Activated CD4-positive, alpha-beta T cell treated with anti-CD3 and anti-CD28 coated beads, Interleukin-2, Interleukin-4, amounts not matched to agents 100 ng/mL and 50 ng/mL, durations not matched to agents 16 hours and 8 hours (primary cell): ENCODE measurements around the gene ACVR2B.

Experiments used
- DNase-seq: peaks from one replicate; pipeline ENCODE4 v3.0.0-alpha.2; 2020; ENCODE audit warnings: low spot score

ACVR2B gene

DNA sequence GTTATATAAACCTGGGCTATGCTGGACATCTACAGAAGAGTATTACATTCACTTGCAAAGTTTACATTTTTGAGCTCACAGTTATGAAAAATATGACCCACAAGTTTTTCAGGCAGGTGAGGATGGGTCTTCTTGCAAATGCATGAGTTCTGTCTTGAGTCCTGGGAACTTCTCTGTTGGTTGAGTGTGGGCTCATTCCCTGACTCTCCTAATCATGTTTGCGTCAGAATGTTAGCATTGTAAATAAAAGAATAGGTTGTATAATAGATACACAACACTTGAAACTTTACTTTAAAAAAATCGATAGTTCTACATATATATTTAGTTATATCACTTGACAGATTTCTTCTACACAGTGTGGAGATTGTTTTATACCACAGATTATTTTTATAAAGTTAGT is 35.3 kb downstream of the ACVR2B start:
- DNase-seq, result no peak

DNA sequence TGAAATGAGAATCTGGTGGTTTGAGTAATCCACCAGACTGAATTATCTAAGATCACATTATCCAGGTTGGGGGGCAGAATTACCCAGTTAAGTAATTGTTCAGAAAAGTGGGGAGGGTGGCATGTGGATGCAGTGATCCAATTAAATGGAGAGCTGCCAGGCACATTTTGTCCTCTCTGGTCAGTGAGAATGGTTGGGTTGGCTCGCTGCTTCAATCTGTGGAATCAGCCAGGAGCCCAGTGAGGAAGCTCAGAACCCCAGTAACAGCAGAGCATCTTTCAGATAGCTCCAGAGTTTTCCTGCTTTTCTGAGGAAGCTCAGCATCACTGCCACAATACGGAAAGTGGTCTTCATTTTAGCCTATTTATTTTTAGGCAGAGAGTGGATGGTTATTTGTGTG is 36.1 kb downstream of the ACVR2B start:
- DNase-seq, result no peak

GRCh38 chr3:38490281-38491030 is 36.8 kb downstream of the ACVR2B start:
- no peak for DNase-seq

DNA sequence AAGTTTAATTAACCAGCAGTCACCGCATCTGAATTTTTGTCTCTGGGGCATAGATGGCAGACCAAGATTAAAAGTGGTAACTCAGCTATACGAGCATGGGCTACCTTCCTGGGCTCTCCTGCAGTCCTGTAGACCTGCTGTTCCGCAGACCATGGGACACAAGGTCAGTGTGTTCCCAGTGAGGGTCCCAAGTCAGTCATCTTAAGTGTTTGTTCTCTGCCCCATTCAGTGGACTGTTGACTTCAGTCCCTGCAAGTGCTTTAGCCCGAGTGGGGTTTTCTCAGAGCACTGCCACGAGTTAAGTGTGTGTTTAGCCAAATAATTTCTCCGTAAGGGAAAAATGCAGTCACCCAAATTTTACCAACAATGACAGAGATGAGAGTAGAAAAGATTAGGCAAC is 37.5 kb downstream of the ACVR2B start:
- DNase-seq, result no peak

- DNase-seq, result no peak
These were observed 39.3 kb downstream of the ACVR2B start for GRCh38 chr3:38493031-38493430.

DNA sequence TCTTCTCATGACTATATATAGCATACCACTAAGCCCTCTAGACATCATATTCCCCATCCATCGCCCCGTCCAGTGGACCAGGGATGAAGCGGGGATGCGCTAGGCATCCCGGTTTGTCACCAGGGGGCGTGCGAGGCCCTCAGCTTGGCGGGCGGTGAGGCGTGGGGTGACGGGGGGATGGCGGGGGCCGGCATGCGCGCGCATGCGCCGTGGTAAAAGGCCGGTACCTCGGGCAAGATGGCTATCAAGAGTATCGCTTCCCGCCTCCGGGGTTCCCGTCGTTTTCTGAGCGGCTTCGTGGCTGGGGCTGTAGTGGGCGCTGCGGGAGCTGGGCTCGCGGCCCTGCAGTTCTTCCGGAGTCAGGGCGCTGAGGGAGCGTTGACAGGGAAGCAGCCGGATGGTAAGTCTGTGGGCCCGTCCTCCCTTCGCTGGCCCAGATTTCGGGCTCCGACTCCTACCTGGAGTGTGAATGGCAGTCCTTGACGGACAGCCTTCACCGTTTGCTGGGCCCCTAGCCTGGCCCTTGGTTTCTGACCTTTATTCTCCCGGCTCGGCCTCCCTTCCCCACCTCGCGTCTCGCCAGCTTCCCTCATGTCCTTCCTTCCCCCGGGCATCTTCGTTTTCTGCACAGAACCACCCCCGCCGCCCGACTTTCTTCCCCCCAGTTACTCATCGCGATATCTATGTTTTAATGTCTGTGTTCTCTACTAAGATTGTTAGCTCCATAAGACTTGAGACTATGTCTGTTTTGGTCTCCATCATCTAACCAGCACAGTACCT is 42.6 kb downstream of the ACVR2B start, which contains the start of gene EXOG:
Gene EXOG (plus strand): TSS at position 210 of the 780 bp plus-strand sequence. CDS start 28 bp downstream, at position 238.
- DNase-seq, result peak; percentile 97

GRCh38 chr3:38497031-38497430 is 43.3 kb downstream of the ACVR2B start:
- peak; percentile 15 for DNase-seq

- no peak for DNase-seq
These were observed 47.2 kb downstream of the ACVR2B start for GRCh38 chr3:38500688-38501417.

DNA sequence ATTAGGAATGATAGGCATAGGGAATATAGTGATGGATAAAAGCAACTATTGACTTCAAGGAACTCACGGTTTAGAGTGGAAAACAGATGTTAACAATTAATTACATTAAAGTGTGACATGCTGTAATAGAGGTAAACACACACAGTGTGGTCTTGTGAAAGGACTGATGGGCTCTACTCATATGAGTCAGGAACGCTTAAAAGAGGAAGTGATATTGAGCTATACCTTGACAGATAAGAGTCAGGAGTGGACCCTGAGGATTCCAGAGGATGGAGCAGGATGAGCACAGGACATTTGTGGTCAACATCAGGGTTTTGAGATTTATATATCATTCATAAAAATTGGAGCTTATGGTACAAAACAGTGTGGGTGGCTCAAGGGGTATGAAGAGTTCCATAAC is 53.4 kb downstream of the ACVR2B start:
- no peak for DNase-seq

GRCh38 chr3:38509732-38510131 is 56.0 kb downstream of the ACVR2B start:
- no peak for DNase-seq

DNA sequence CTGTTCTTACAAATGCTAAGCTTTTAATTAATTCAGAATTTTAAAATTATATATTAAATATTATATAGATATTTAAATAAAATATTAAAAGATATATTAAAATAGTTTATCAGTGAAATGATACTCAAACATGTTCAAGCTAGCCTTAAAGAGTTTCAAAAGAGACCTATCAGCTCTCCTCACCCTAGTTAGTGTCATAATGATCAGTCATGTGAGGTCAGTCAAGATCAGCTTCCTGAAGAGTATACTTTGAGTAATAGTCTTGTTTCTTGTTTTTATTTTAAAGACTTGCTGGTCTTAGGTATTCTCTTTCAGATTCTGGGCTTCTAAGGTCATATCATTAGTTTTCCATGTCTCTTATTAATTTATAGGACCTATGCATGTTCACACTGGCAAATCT is 56.9 kb downstream of the ACVR2B start:
- no peak for DNase-seq

DNA sequence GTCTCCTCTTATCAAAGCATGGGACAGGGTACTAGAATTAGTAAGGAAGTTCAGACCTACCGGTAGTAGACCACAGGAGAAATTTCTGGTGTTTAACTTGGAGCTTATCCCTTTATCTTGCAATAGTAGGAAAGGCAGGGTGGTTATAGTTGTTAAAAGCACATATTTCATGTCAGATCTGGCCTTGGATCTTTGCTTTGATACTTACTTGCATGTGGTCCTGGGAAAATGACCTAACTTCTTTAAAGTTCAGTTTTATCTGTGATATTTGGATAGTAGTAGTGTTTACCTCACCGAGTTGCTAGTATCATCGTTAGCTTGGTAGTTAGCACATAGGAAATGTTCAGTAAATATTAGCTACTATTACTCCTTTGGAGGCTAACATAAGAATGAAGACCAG is 57.9 kb downstream of the ACVR2B start:
- DNase-seq, result no peak

GRCh38 chr3:38515367-38515766 is 61.7 kb downstream of the ACVR2B start:
- no peak for DNase-seq

GRCh38 chr3:38516669-38517068 is 63.0 kb downstream of the ACVR2B start:
- no peak for DNase-seq

DNA sequence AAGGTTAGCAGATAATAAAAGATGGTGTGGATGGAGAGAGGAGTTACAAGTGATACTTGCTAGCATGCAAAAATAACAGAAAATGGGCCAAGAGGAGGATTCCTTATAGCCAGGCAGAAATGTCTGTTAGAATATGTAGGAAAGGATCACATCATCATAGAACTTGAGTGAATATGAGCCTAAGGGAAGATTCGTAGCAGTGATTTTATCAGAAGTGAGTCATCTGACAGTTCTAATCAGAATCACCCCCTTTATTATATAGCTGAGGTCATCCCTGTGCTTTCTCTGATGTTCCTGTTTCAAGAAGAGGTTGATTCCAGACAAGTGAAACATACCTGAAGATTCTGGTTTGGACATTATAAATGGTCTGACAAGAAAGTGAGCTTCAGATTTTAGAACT is 65.3 kb downstream of the ACVR2B start:
- no peak for DNase-seq

GRCh38 chr3:38519651-38520050 is 66.0 kb downstream of the ACVR2B start:
- peak; percentile 4 for DNase-seq

- DNase-seq, result peak; percentile 62
These were observed 67.8 kb downstream of the ACVR2B start for GRCh38 chr3:38521391-38521987.

- no peak for DNase-seq
These were observed 68.3 kb downstream of the ACVR2B start for GRCh38 chr3:38522002-38522401.

GRCh38 chr3:38524141-38524739 is 70.5 kb downstream of the ACVR2B start:
- DNase-seq, result no peak

GRCh38 chr3:38526792-38527191 is 73.1 kb downstream of the ACVR2B start:
- no peak for DNase-seq

DNA sequence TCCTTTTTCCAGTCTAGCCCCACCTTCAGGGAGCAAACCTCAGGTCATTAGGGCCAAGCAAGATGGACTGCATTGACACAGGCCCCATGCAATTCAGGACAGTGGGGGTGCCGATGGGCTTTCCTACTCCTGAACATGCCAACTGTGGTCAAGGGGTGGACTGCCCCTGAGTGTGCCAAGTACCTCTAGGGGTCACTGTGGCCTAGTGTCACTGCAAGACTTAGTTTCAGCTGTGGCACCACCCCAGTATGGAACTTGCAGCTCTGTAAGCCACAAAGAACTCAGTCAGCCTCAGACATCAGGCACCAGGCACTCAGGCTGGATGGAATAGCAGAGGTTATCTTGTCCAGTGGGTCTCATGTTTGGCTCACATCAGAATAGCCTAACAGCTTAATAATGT is 74.8 kb downstream of the ACVR2B start:
- DNase-seq, result no peak

DNA sequence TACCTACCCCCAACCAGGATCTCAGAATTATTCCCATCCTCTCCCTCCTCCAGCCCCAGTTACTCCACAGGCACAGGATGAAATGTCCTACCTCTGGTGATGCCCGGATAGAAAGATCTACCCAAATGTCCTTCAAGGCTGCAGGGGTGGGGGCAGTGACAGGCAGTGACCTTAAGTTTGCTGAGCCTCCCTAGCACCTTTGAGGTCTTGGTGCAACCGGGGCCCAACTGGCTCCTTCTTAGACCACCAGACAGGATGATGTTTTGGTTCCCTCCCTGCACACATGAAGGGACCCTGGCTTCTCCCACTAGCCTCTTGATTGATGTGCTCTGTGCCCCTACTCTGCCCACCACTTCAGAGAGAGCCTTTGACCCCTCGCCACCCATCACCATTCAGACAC is 78.8 kb downstream of the ACVR2B start:
- DNase-seq, result no peak
